GM23248 (cell line): Measurements from ENCODE around the gene TFG. TPM values are rescaled to one million over a fixed set of nuclear protein-coding genes. Genes with fewer than 3 reads are reported as not detected.

Experiments
- DNase-seq: peaks from one replicate; pipeline ENCODE4 v3.0.0-alpha.2; 2015
- H2AFZ ChIP-seq: fragments of 200-600 bp; sonication (generic); 2 replicates; pipeline ENCODE4 v1.6.1; 2016; ENCODE audit warnings: antibody characterized with exemption
- H3F3A ChIP-seq: fragments of 200-600 bp; sonication (generic); 2 replicates; pipeline ENCODE4 v1.6.1; 2016; ENCODE audit warnings: mild to moderate bottlenecking, antibody characterized with exemption, mixed run types; ENCODE audit not compliant: insufficient read depth
- H3K27ac ChIP-seq: fragments of 200-600 bp; sonication (generic); 2 replicates; pipeline ENCODE4 v1.5.1; 2016; ENCODE audit warnings: mild to moderate bottlenecking
- H3K27me3 ChIP-seq: fragments of 200-600 bp; sonication (generic); replicated peaks from 2 replicates; pipeline ENCODE4 v1.6.1; 2016; ENCODE audit warnings: mild to moderate bottlenecking; ENCODE audit not compliant: insufficient read depth
- H3K36me3 ChIP-seq: fragments of 200-600 bp; sonication (generic); 2 replicates; pipeline ENCODE4 v1.6.1; 2016; ENCODE audit warnings: low read depth, mild to moderate bottlenecking
- H3K4me1 ChIP-seq: fragments of 200-600 bp; sonication (generic); 2 replicates; pipeline ENCODE4 v1.6.1; 2016; ENCODE audit warnings: mild to moderate bottlenecking; ENCODE audit not compliant: insufficient read depth
- H3K4me2 ChIP-seq: fragments of 200-600 bp; sonication (generic); one replicate; pipeline ENCODE4 v1.6.1; 2016; ENCODE audit warnings: mild to moderate bottlenecking; ENCODE audit not compliant: unreplicated experiment
- H3K4me3 ChIP-seq: fragments of 200-600 bp; sonication (generic); 2 replicates; pipeline ENCODE4 v1.5.1; 2016; ENCODE audit warnings: mild to moderate bottlenecking
- H3K79me2 ChIP-seq: fragments of 200-600 bp; sonication (generic); 2 replicates; pipeline ENCODE4 v1.6.1; 2016; ENCODE audit warnings: mild to moderate bottlenecking; ENCODE audit not compliant: insufficient read depth
- H3K9ac ChIP-seq: fragments of 200-600 bp; sonication (generic); 2 replicates; pipeline ENCODE4 v1.6.1; 2016; ENCODE audit warnings: mild to moderate bottlenecking
- H3K9me2 ChIP-seq: fragments of 200-600 bp; sonication (generic); 2 replicates; pipeline ENCODE4 v1.6.1; 2016; ENCODE audit warnings: mixed run types, mild to moderate bottlenecking, moderate library complexity; ENCODE audit not compliant: insufficient read depth
- H3K9me3 ChIP-seq: fragments of 200-600 bp; sonication (generic); one replicate; pipeline ENCODE4 v1.6.1; 2017; ENCODE audit warnings: low read depth
- H4K20me1 ChIP-seq: fragments of 200-600 bp; sonication (generic); 2 replicates; pipeline ENCODE4 v1.6.0; 2016; ENCODE audit not compliant: insufficient read depth
- EZH2 ChIP-seq: fragments of 200-600 bp; sonication (generic); IDR thresholded peaks from 2 replicates; pipeline ENCODE4 v1.6.1; 2018; ENCODE audit warnings: antibody characterized with exemption, mild to moderate bottlenecking; ENCODE audit not compliant: insufficient read depth, poor library complexity, severe bottlenecking
- EZH2phosphoT487 ChIP-seq: fragments of 200-600 bp; sonication (generic); IDR thresholded peaks from 2 replicates; pipeline ENCODE4 v1.6.1; 2018; ENCODE audit warnings: antibody characterized with exemption, moderate library complexity, mild to moderate bottlenecking, low read depth; ENCODE audit not compliant: insufficient read depth
- WGBS, 2 experiments: methylation state at CpG; one replicate each; pipeline ENCODE4 v1.1.6; 2015 to 2017; ENCODE audit warnings: low lambda C conversion rate in 2 of 2, low coverage in 1 of 2; ENCODE audit errors: missing lambda C conversion rate in 2 of 2; 5-methylcytosine and 5-hydroxymethylcytosine counted together
- in situ Hi-C: fragments of 300-500 bp; cut with MboI; formaldehyde crosslinking; loops from 2 replicates; pipeline ENCODE4 v1.15.0; 2020
- polyA plus RNA-seq: library from polyadenylated mRNA; unstranded; fragments of >200 nt; fragmentation: Nextera tagmentation; extraction: Ambion mirVana; gene quantifications from 2 replicates; pipeline ENCODE4 v1.2.1, GENCODE V29; 2016
- total RNA-seq: library from RNA; depleted of rRNA; stranded (reverse); fragments of >200 nt; shearing (Covaris generic); gene quantifications from 2 replicates; pipeline ENCODE4 v1.2.3, GENCODE V29; 2014; rRNA removed

Gene TFG
- total and polyA plus RNA-seq, 2 experiments from 2014 or later = 157 to 241 TPM

DNA sequence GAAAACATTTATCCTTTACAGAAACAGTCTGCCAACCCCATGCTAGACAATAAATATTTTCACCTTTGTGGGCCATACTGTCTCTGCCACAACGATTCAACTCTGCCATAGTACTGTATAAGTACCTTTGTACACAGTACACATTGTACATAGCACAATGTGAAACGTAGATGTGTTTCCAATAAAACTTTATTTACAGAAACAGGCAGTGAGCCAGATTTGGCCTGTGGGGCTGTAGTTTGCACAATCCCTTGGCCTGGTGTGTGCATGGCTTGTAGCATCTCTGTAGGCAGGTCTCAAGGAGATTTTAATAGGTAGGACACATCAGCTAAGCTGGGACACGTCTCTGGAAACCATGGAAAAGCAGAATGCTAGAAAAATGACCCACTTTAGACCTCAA, 74.3 kb downstream of the TFG start:
- H3K79me2 ChIP-seq = no peaks in the 10 kb centered on the region
- no peak overlapping the region for H3K4me2 ChIP-seq
- H3K9me3 ChIP-seq = no peaks in the 10 kb centered on the region
- TF ChIP-seq EZH2phosphoT487 (no peak), EZH2 (no peak)
- in situ Hi-C loops = no loop called here
- H3K36me3 ChIP-seq = no peaks in the 10 kb centered on the region
- no peaks in the 10 kb centered on the region for H3K27me3 ChIP-seq
- H3K4me1 ChIP-seq = peaks cover 44% of the 10 kb centered on the region
- H3K9ac ChIP-seq = no peak overlapping the region
- no peak overlapping the region for H3K4me3 ChIP-seq
- no peaks in the 10 kb centered on the region; the same call in none of the 2 replicates for H3K9me2 ChIP-seq
- 87 to 94% methylated on average over 3 of the region's 3 CpGs for WGBS, 2 experiments
- H2AFZ ChIP-seq = no peak overlapping the region
- no peak for DNase-seq
- no peaks in the 10 kb centered on the region for H4K20me1 ChIP-seq
- peaks cover 26% of the 10 kb centered on the region; the same call in 1 of the 2 replicates for H3F3A ChIP-seq
- H3K27ac ChIP-seq = peak overlapping the region; percentile 23; the same call in 1 of the 2 replicates

DNA sequence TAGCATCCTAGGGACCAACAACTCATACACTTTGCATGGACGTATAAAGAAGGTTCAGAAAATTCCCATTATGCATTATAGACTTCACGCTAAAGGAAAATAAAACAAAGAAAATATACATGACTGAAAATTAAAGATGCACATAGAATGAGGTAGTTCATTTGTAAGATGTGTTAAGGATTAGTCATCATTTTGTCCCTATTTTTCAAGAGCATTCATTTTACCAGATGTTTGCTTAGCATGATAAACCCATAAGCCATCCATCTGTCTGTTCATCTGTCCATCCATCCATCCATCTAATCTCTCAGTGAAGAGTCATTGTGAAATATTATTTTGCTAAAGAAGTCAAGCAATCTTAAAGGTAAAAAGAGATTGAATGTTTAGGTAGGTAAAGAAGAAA, 80.3 kb downstream of the TFG start:
- H2AFZ ChIP-seq = no peak overlapping the region
- H3K4me2 ChIP-seq = no peak overlapping the region
- no peaks in the 10 kb centered on the region for H3K9me3 ChIP-seq
- 98% methylated on average over 2 of the region's 2 CpGs for WGBS, 2 experiments
- no peaks in the 10 kb centered on the region for H3K36me3 ChIP-seq
- no peaks in the 10 kb centered on the region for H3K27me3 ChIP-seq
- in situ Hi-C loops = no loop called here
- peak; percentile 31 for DNase-seq
- no peak overlapping the region for H3K9ac ChIP-seq
- TF ChIP-seq EZH2phosphoT487 = no peak
- no peak for TF ChIP-seq EZH2
- no peaks in the 10 kb centered on the region for H4K20me1 ChIP-seq
- no peak overlapping the region for H3K4me3 ChIP-seq
- H3F3A ChIP-seq = no peaks in the 10 kb centered on the region
- no peaks in the 10 kb centered on the region for H3K4me1 ChIP-seq
- H3K9me2 ChIP-seq = no peaks in the 10 kb centered on the region; the same call in 1 of the 2 replicates
- no peak overlapping the region for H3K27ac ChIP-seq
- H3K79me2 ChIP-seq = no peaks in the 10 kb centered on the region

DNA sequence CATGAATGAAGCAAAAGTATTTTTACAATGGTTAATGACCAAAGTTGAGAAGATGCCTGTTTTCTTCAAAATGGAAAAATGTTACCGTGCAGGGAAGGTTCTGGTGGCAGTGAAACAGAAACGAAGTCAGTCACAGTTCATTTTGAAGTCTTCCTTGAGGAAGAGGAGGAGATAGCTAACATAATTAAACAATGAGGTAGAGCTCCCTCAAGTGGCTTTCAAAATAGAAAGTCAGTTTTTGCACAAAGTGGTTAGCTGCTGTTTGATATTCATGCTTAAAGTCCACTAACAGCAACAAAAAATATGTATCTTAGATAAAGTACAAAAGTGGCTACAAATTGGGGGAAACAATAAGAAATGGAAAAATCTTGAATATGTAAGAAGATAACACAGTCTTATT, 87.3 kb downstream of the TFG start:
- in situ Hi-C loops = no loop called here
- H3K79me2 ChIP-seq = no peaks in the 10 kb centered on the region
- no peaks in the 10 kb centered on the region for H3K9me3 ChIP-seq
- H3K4me2 ChIP-seq = peak overlapping the region; percentile 71
- peaks cover 12% of the 10 kb centered on the region; the same call in 1 of the 2 replicates for H3F3A ChIP-seq
- TF ChIP-seq EZH2 (no peak), EZH2phosphoT487 (no peak)
- H3K9ac ChIP-seq = peak overlapping the region; percentile 47; the same call in 1 of the 2 replicates
- no peaks in the 10 kb centered on the region for H3K9me2 ChIP-seq
- no peaks in the 10 kb centered on the region for H3K36me3 ChIP-seq
- H3K27ac ChIP-seq = no peak overlapping the region
- no peaks in the 10 kb centered on the region for H4K20me1 ChIP-seq
- 2 to 5% methylated on average over 2 of the region's 2 CpGs for WGBS, 2 experiments
- peak overlapping the region; percentile 60 for H3K4me3 ChIP-seq
- no peaks in the 10 kb centered on the region for H3K27me3 ChIP-seq
- H2AFZ ChIP-seq = peak overlapping the region; percentile 81
- H3K4me1 ChIP-seq = peaks cover 6% of the 10 kb centered on the region
- DNase-seq = peak; percentile 42

GRCh38 chr3:100798012-100798411, 88.7 kb downstream of the TFG start:
- Histone ChIP-seq H3K4me3 (no peak overlapping the region), H3K9me3 (no peaks in the 10 kb centered on the region), H3K9me2 (no peaks in the 10 kb centered on the region), H3K4me1 (peaks cover 6% of the 10 kb centered on the region), H3K27ac (no peak overlapping the region), H3K27me3 (no peaks in the 10 kb centered on the region), H4K20me1 (no peaks in the 10 kb centered on the region), H3K4me2 (no peak overlapping the region), H3K9ac (no peak overlapping the region), H3K36me3 (no peaks in the 10 kb centered on the region), H3K79me2 (no peaks in the 10 kb centered on the region), H2AFZ (0 out of 2 replicates have a peak overlapping the region, but pooled peaks have one; percentile 0), H3F3A (peaks cover 12% of the 10 kb centered on the region; the same call in 1 of the 2 replicates)
- 18 to 22% methylated on average over 1 of the region's 1 CpG for WGBS, 2 experiments
- in situ Hi-C loops = no loop called here
- no peak for DNase-seq
- TF ChIP-seq EZH2phosphoT487 = no peak
- TF ChIP-seq EZH2 = no peak

Other genes with a start within 250 kb of the TFG start
- gene TMEM45A, start 216.9 kb upstream of the TFG start, total RNA-seq = 84.9 and 87.7 TPM in 2 replicates
- gene TMEM45A, start 216.9 kb upstream of the TFG start, polyA plus RNA-seq = 133 and 134 TPM in 2 replicates
- gene ADGRG7, start 99.9 kb upstream of the TFG start, total RNA-seq = not detected in 2 replicates
- gene ADGRG7, start 99.9 kb upstream of the TFG start, polyA plus RNA-seq = not detected in 2 replicates